Glutamatergic neuron (in vitro differentiated cells): Measurements from ENCODE around the gene SRRM4. TPM values are rescaled to one million over a fixed set of nuclear protein-coding genes. Genes with fewer than 3 reads are reported as not detected.

Experiments used
- DNase-seq: peaks from one replicate; pipeline ENCODE4 v3.0.0; 2022
- H3K27ac Mint-ChIP-seq: one replicate; pipeline ENCODE4 v1.8.0; 2020; ENCODE audit warnings: mild to moderate bottlenecking, mixed read lengths, inconsistent platforms; ENCODE audit not compliant: unreplicated experiment
- H3K27me3 Mint-ChIP-seq: one replicate; pipeline ENCODE4 v1.8.0; 2020; ENCODE audit warnings: mild to moderate bottlenecking, moderate library complexity, mixed read lengths, inconsistent platforms; ENCODE audit not compliant: unreplicated experiment
- H3K36me3 Mint-ChIP-seq: one replicate; pipeline ENCODE4 v1.8.0; 2020; ENCODE audit warnings: mild to moderate bottlenecking, mixed read lengths, inconsistent platforms; ENCODE audit not compliant: unreplicated experiment
- H3K4me1 Mint-ChIP-seq: one replicate; pipeline ENCODE4 v1.8.0; 2020; ENCODE audit warnings: mild to moderate bottlenecking, low read depth, mixed read lengths, inconsistent platforms; ENCODE audit not compliant: unreplicated experiment
- H3K4me3 Mint-ChIP-seq: one replicate; pipeline ENCODE4 v1.8.0; 2020; ENCODE audit warnings: mild to moderate bottlenecking, mixed read lengths, inconsistent platforms; ENCODE audit not compliant: unreplicated experiment
- H3K9me3 Mint-ChIP-seq: one replicate; pipeline ENCODE4 v1.8.0; 2020; ENCODE audit warnings: mild to moderate bottlenecking, moderate library complexity, mixed read lengths, inconsistent platforms; ENCODE audit not compliant: unreplicated experiment
- total RNA-seq: library from RNA; stranded (reverse); fragmentation: NEBNext Ultra II Directional; extraction: Animal tissue kit (Norgen Biotek cat#: 25700); gene quantifications from one replicate; pipeline ENCODE4 v1.2.1, GENCODE V29; 2021; ENCODE audit not compliant: unreplicated experiment
- TF ChIP-seq, protein P1 (sequence below): fragments of 200-600 bp; sonication (generic); IDR thresholded peaks from one replicate; pipeline ENCODE4 v1.5.0; 2021; ENCODE audit not compliant: partially characterized antibody, unreplicated experiment

Gene SRRM4
- total RNA-seq, 1 donor from 2014 or later = 183 TPM

DNA sequence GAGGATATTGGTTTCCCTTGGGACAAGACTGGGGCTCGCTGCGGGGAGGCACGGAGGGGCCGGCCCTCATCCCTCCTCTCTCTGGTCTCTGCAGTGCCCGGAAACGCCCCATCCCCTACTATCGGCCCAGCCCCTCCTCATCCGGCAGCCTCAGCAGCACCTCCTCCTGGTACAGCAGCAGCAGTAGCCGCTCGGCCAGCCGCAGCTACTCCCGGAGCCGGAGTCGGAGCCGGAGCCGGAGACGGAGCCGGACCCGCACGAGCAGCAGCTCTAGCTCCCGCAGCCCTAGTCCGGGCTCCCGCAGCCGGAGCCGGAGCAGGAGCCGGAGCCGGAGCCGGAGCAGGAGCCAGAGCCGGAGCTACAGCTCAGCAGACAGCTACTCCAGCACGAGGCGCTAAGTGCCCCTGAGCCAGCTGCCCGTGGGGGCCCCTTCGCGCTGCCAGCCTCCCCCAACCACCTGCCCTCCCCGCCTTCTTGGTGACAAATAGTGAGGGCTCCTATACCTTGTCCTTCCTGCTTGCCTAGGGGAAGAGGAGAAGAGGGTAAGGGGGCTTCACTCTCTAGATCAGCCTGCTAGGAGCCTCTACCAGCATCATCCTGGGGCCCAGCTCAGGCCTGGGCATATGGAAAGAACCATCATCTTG is 175.2 kb downstream of the SRRM4 start:
- TF ChIP-seq, protein P1, sequence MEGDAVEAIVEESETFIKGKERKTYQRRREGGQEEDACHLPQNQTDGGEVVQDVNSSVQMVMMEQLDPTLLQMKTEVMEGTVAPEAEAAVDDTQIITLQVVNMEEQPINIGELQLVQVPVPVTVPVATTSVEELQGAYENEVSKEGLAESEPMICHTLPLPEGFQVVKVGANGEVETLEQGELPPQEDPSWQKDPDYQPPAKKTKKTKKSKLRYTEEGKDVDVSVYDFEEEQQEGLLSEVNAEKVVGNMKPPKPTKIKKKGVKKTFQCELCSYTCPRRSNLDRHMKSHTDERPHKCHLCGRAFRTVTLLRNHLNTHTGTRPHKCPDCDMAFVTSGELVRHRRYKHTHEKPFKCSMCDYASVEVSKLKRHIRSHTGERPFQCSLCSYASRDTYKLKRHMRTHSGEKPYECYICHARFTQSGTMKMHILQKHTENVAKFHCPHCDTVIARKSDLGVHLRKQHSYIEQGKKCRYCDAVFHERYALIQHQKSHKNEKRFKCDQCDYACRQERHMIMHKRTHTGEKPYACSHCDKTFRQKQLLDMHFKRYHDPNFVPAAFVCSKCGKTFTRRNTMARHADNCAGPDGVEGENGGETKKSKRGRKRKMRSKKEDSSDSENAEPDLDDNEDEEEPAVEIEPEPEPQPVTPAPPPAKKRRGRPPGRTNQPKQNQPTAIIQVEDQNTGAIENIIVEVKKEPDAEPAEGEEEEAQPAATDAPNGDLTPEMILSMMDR = no peak
- H3K36me3 Mint-ChIP-seq = peaks cover 10% of the 10 kb centered on the region
- no peak overlapping the region for H3K4me3 Mint-ChIP-seq
- H3K27ac Mint-ChIP-seq = no peak overlapping the region
- peaks cover 19% of the 10 kb centered on the region for H3K9me3 Mint-ChIP-seq
- H3K27me3 Mint-ChIP-seq = peaks cover 15% of the 10 kb centered on the region
- DNase-seq = peak; percentile 59
- H3K4me1 Mint-ChIP-seq = peaks cover 26% of the 10 kb centered on the region

DNA sequence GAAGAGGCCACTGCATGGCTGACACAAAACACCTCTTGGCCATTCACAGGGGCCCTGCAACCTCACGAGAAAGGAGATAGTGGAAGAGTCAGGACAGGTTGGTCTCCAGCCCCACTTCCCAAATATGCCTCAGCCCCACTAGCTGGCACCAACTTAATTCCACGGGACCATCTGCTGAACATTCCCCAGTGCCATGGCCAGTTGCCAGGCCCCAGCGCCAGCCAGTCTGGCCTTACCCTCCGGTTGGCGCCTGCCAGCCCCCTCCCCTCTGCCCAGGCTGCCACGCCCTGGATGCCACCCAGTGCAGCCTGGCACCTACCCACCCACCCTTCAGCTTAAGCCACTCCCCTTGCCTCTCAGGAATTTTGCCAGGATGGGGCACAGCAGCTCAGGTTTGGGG is 176.2 kb downstream of the SRRM4 start:
- no peak for DNase-seq
- Mint-ChIP-seq H3K4me3 (no peak overlapping the region), H3K36me3 (peaks cover 9% of the 10 kb centered on the region), H3K27ac (no peak overlapping the region), H3K9me3 (peaks cover 21% of the 10 kb centered on the region), H3K4me1 (peaks cover 26% of the 10 kb centered on the region), H3K27me3 (peaks cover 15% of the 10 kb centered on the region)
- TF ChIP-seq, protein P1 = no peak

DNA sequence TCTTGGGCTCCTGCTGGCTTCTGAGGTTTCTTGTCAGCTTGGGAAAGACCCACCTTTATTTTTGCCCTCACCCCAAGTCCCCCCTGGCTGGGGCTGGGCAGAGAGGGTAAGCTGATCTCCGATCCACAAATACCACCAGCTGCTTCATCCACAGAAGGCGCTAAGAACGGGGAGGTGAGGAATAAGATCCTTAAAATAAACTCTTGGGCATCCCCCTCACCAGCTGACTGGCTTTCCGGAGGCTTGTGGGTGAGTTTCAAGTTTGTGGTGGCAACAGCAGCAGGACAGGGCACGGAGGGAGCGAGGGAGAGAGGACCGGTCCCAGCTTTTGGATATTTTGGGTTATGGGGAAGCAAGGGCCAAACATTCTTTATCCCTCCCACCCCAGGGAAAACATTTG is 176.6 kb downstream of the SRRM4 start:
- Mint-ChIP-seq H3K4me1 (peaks cover 26% of the 10 kb centered on the region), H3K36me3 (peaks cover 9% of the 10 kb centered on the region), H3K27ac (peak overlapping the region; percentile 8), H3K9me3 (peaks cover 21% of the 10 kb centered on the region), H3K4me3 (no peak overlapping the region), H3K27me3 (peaks cover 15% of the 10 kb centered on the region)
- no peak for DNase-seq
- TF ChIP-seq, protein P1 = no peak

DNA sequence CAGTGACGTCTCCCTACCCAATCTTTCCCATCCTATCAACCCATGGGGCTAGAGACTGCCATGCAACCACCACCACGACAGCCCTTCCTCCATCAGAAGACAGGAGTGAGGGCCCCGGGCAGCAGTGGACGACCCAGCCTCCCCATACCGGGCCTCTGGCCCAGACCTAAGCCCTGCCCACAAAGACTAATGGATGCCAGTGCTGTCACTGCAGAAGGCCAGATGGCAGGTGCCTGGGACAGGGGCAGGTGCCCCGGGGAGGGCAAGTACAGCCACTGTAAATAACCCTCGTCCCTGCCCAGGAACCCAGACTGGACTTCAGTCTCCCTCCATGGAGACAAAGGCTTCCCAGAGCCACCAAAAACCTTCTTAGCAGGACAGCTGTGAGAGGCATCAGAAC is 177.1 kb downstream of the SRRM4 start:
- peaks cover 24% of the 10 kb centered on the region for H3K4me1 Mint-ChIP-seq
- no peak overlapping the region for H3K4me3 Mint-ChIP-seq
- H3K36me3 Mint-ChIP-seq = peaks cover 9% of the 10 kb centered on the region
- TF ChIP-seq, protein P1 = no peak
- peaks cover 14% of the 10 kb centered on the region for H3K27me3 Mint-ChIP-seq
- peaks cover 19% of the 10 kb centered on the region for H3K9me3 Mint-ChIP-seq
- no peak for DNase-seq
- peak overlapping the region; percentile 8 for H3K27ac Mint-ChIP-seq

DNA sequence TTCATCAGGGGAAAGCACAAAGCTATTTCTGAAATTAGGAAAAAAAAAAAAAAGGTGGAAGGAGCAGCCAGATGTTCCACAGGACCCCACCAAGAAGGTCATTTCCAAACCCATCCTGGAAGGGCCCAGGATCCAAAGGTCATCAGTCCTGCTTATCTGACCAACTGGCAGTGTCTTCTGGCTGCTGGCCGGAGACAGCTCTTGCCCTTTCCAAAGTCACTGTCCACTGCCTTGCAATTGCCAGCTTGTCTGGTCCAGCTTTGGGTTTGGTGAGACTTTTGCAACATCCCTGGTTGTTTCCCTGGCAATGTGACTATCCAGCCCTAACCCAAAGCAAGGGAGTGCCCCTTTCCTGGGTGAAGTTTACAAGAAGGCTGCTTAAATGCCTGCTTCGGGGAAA is 178.5 kb downstream of the SRRM4 start:
- no peak overlapping the region for H3K27ac Mint-ChIP-seq
- peaks cover 8% of the 10 kb centered on the region for H3K27me3 Mint-ChIP-seq
- no peak for DNase-seq
- TF ChIP-seq, protein P1 = no peak
- peaks cover 17% of the 10 kb centered on the region for H3K9me3 Mint-ChIP-seq
- no peak overlapping the region for H3K4me3 Mint-ChIP-seq
- peaks cover 5% of the 10 kb centered on the region for H3K36me3 Mint-ChIP-seq
- peaks cover 21% of the 10 kb centered on the region for H3K4me1 Mint-ChIP-seq
